NOMO-1 (cell line): ENCODE data around the gene RCAN1.
A peak's percentile ranks its signal among the peaks of the same experiment; 100 is the strongest.

Experiments
- DNase-seq, 2 experiments: peaks; one replicate each; lab custom pipeline; 2025; ENCODE audit not compliant: unreplicated experiment in 2 of 2; lab: John Stamatoyannopoulos, UW

The RCAN1 gene

GRCh38 chr21:34520764-34521508, 94.0 kb downstream of the RCAN1 start:
- peak; percentile 43 for DNase-seq

GRCh38 chr21:34520281-34520680, 94.6 kb downstream of the RCAN1 start:
- no peak for DNase-seq

- no peak for DNase-seq
Measured at GRCh38 chr21:34519694-34520093, 95.2 kb downstream of the RCAN1 start.

GRCh38 chr21:34519016-34519415, 95.9 kb downstream of the RCAN1 start:
- no peak for DNase-seq

- no peak for DNase-seq
Measured at GRCh38 chr21:34518301-34518700, 96.6 kb downstream of the RCAN1 start.

- peak; percentile 83 to 87 for DNase-seq
Measured at GRCh38 chr21:34517491-34518245, 97.2 kb downstream of the RCAN1 start.

- DNase-seq: no peak
Measured at GRCh38 chr21:34517039-34517438, 97.9 kb downstream of the RCAN1 start.

- no peak for DNase-seq
Measured at GRCh38 chr21:34514576-34515115, 100.3 kb downstream of the RCAN1 start.

GRCh38 chr21:34513129-34513675, 101.7 kb downstream of the RCAN1 start:
- DNase-seq: peak; percentile 53 to 84

GRCh38 chr21:34511787-34512455, 103.0 kb downstream of the RCAN1 start, which contains the start of gene KCNE1:
Gene KCNE1 (minus strand): TSS chr21:34512210. CDS start chr21:34449634, 62,576 bp downstream.
- peak; percentile 62 to 82 for DNase-seq

GRCh38 chr21:34511181-34511580, 103.7 kb downstream of the RCAN1 start:
- DNase-seq: peak in 1 of 2 experiments; percentile 8

GRCh38 chr21:34510148-34511142, 104.5 kb downstream of the RCAN1 start:
- peak; percentile 63 to 83 for DNase-seq

- no peak for DNase-seq
Measured at GRCh38 chr21:34509151-34509550, 105.8 kb downstream of the RCAN1 start.

GRCh38 chr21:34504595-34504994, 110.3 kb downstream of the RCAN1 start:
- DNase-seq: no peak

GRCh38 chr21:34502480-34503106, 112.3 kb downstream of the RCAN1 start:
- no peak for DNase-seq

- DNase-seq: no peak
Measured at GRCh38 chr21:34501716-34502115, 113.2 kb downstream of the RCAN1 start.

GRCh38 chr21:34500191-34500590, 114.7 kb downstream of the RCAN1 start:
- DNase-seq: no peak

- DNase-seq: no peak
Measured at GRCh38 chr21:34499116-34499515, 115.8 kb downstream of the RCAN1 start.

- DNase-seq: no peak
Measured at GRCh38 chr21:34498623-34499022, 116.3 kb downstream of the RCAN1 start.
